CD4-positive, alpha-beta T cell (primary cell): ENCODE data around the gene CADM4. TPM values are rescaled to one million over a fixed set of nuclear protein-coding genes. Genes with fewer than 3 reads are reported as not detected.

Experiments
- ATAC-seq: fragments of 200-7000 bp; cut with Tn5 transposase; one replicate; pipeline ENCODE4 v1.10.0; 2022; ENCODE audit warnings: mild to moderate bottlenecking; ENCODE audit not compliant: poor library complexity
- CTCF ChIA-PET: fragments of 350-600 bp; sonication (Branson Sonifier 250); formaldehyde crosslinking; loops from one replicate; lab custom pipeline; 2021; ENCODE audit warnings: antibody characterized with exemption, inconsistent platforms; lab: Charles Lee
- POLR2A ChIA-PET: fragments of 350-600 bp; sonication (Branson Sonifier 250); formaldehyde crosslinking; loops from one replicate; lab custom pipeline; 2021; ENCODE audit warnings: antibody characterized with exemption, inconsistent platforms; lab: Charles Lee
- DNase-seq, 14 experiments: peaks; one replicate each; pipeline ENCODE4 v3.0.0-alpha.2; 2013 to 2020; ENCODE audit warnings: mixed read lengths in 2 of 14
- H3K27ac ChIP-seq, 2 donors: one replicate each; pipeline versions ENCODE4 v1.5.1 to v1.7.0; 2013; ENCODE audit warnings: low read length in 2 of 2, low read depth in 1 of 2, mild to moderate bottlenecking in 1 of 2
- H3K27me3 ChIP-seq, 2 experiments: 1 replicate in 1 of 2; 2 replicates in 1 of 2; pipeline versions ENCODE4 v1.6.1 to v1.7.0; 2013; ENCODE audit warnings: low read length in 2 of 2, control low read depth in 1 of 2, mild to moderate bottlenecking in 1 of 2, moderate library complexity in 1 of 2; ENCODE audit not compliant: insufficient read depth in 2 of 2, control insufficient read depth in 1 of 2
- H3K36me3 ChIP-seq: one replicate; pipeline ENCODE4 v1.6.1; 2013; ENCODE audit warnings: low read length, control low read depth; ENCODE audit not compliant: insufficient read depth
- H3K4me1 ChIP-seq: one replicate; pipeline ENCODE4 v1.6.1; 2013; ENCODE audit warnings: low read length, control low read depth; ENCODE audit not compliant: insufficient read depth
- H3K4me3 ChIP-seq: one replicate; pipeline ENCODE4 v1.5.1; 2013; ENCODE audit warnings: mild to moderate bottlenecking, low read length, moderate library complexity
- H3K9me3 ChIP-seq, 2 experiments: 1 replicate in 1 of 2; 2 replicates in 1 of 2; pipeline versions ENCODE4 v1.6.1 to v1.7.0; 2013; ENCODE audit warnings: low read length in 2 of 2, mild to moderate bottlenecking in 2 of 2, control low read depth in 1 of 2, moderate library complexity in 1 of 2; ENCODE audit not compliant: control insufficient read depth in 1 of 2, insufficient read depth in 1 of 2
- H3K27ac Mint-ChIP-seq: one replicate; pipeline ENCODE4 v1.8.0; 2020; ENCODE audit warnings: mixed read lengths
- H3K27me3 Mint-ChIP-seq: one replicate; pipeline ENCODE4 v1.8.0; 2021; ENCODE audit warnings: mixed read lengths
- H3K36me3 Mint-ChIP-seq: one replicate; pipeline ENCODE4 v1.8.0; 2021; ENCODE audit warnings: low read depth, mixed read lengths
- H3K4me1 Mint-ChIP-seq: one replicate; pipeline ENCODE4 v1.8.0; 2021; ENCODE audit warnings: low read depth, mixed read lengths
- H3K4me3 Mint-ChIP-seq: one replicate; pipeline ENCODE4 v1.8.0; 2020; ENCODE audit warnings: mild to moderate bottlenecking, mixed read lengths
- H3K9me3 Mint-ChIP-seq: one replicate; pipeline ENCODE4 v1.8.0; 2020; ENCODE audit warnings: mixed read lengths
- CTCF ChIP-seq: fragments of 200-600 bp; IDR thresholded peaks from one replicate; pipeline ENCODE4 v1.8.0; 2022; ENCODE audit warnings: antibody characterized with exemption, mild to moderate bottlenecking
- intact Hi-C, 2 experiments: fragments of 100-400 bp; cut with DNase I in 1 of 2; cut with micrococcal nuclease in 1 of 2; formaldehyde crosslinking; loops; one replicate each; pipeline versions ENCODE4 v1.15.1 to v1.9.0; 2023 to 2025; cut with DNase I, micrococcal nuclease
- total RNA-seq, 174 experiments: library from RNA in 2 of 174; stranded (reverse) in 2 of 174; gene quantifications; one replicate each; pipeline ENCODE4 v1.2.3 and lab custom pipeline; 2021 to 2026

The CADM4 gene
- total RNA-seq, 2 experiments from 2014 or later = 0.28 to 0.36 TPM

- H3K4me1 ChIP-seq = peaks cover 31% of the 10 kb centered on the region
- POLR2A ChIA-PET = interaction anchor here (1.3 to 4.0 kb wide), 2 partner anchors 19 to 113 kb away, joined by 4 to 27 read pairs; partner anchors contain the start of genes IRGQ and ZNF576
- H3K4me1 Mint-ChIP-seq = peaks cover 51% of the 10 kb centered on the region
- H3K27ac ChIP-seq = peak overlapping the region in 1 of 2 donors; percentile 52
- H3K36me3 ChIP-seq = no peaks in the 10 kb centered on the region
- ATAC-seq (peak; percentile 3), DNase-seq (peak in 2 of 14 experiments; percentile 18 to 25)
- no peaks in the 10 kb centered on the region for H3K27me3 ChIP-seq
- intact Hi-C loops = loop anchor here (1.0 kb wide), 4 partner anchors 20 to 43 kb away; partner anchors contain the start of genes IRGQ (in 2 of the 2), ZNF576 (in 2 of the 2), ZNF428 (in 1 of the 2) and ZNF575 (in 1 of the 2)
- H3K9me3 ChIP-seq = no peaks in the 10 kb centered on the region
- H3K27me3 Mint-ChIP-seq = no peaks in the 10 kb centered on the region
- H3K36me3 Mint-ChIP-seq = peaks cover 19% of the 10 kb centered on the region
- CTCF ChIA-PET = interaction anchor here (2.7 to 3.1 kb wide), 2 partner anchors 18 to 21 kb away, joined by 11 to 22 read pairs; no protein-coding TSS in a partner anchor
- TF ChIP-seq CTCF = no peak
- no peaks in the 10 kb centered on the region for H3K9me3 Mint-ChIP-seq
- peak overlapping the region; percentile 51 for H3K4me3 ChIP-seq
- H3K27ac Mint-ChIP-seq = peak overlapping the region; percentile 96
- H3K4me3 Mint-ChIP-seq = peak overlapping the region; percentile 65
Observed at GRCh38 chr19:43575955-43576878, 63.4 kb downstream of the CADM4 start.

GRCh38 chr19:43575156-43575950 lies 64.3 kb downstream of the CADM4 start, which contains the start of the genes PINLYP and XRCC1:
Gene PINLYP (plus strand): TSS chr19:43575801. CDS start chr19:43577192, 1,391 bp downstream.
Gene XRCC1 (minus strand): TSS chr19:43575527. CDS start chr19:43575458, 69 bp downstream.
- Mint-ChIP-seq H3K4me3 (peak within 1 kb of the TSS; percentile 98), H3K4me1 (peaks cover 58% of the 10 kb centered on the region)

More at GRCh38 chr19:43575156-43575950, 64.3 kb downstream of the CADM4 start, which contains the start of the genes PINLYP and XRCC1:
- Mint-ChIP-seq H3K27me3 (no peaks in the 10 kb centered on the region), H3K27ac (peak within 1 kb of the TSS; percentile 96), H3K9me3 (no peaks in the 10 kb centered on the region), H3K36me3 (peaks cover 22% of the 10 kb centered on the region)
- ChIA-PET POLR2A (interaction anchor here (0.7 to 4.0 kb wide), 10 partner anchors 10 to 112 kb away, joined by 3 to 27 read pairs (median 4); partner anchors contain the start of genes IRGQ and ZNF576), CTCF (interaction anchor here (1.4 to 3.1 kb wide), 3 partner anchors 19 to 21 kb away, joined by 4 to 22 read pairs (median 11); partner anchors contain the start of genes IRGQ and ZNF576)
- peaks cover 33% of the 10 kb centered on the region for H3K4me1 ChIP-seq
- peak within 1 kb of the TSS; percentile 81 to 94 for H3K27ac ChIP-seq
- no peaks in the 10 kb centered on the region for H3K36me3 ChIP-seq
- no peak for TF ChIP-seq CTCF
- no peaks in the 10 kb centered on the region for H3K9me3 ChIP-seq
- intact Hi-C loops = loop anchor here (1.0 kb wide), 4 partner anchors 20 to 44 kb away; partner anchors contain the start of genes IRGQ (in 2 of the 2), ZNF576 (in 2 of the 2), ZNF428 (in 1 of the 2) and ZNF575 (in 1 of the 2)
- peak; percentile 98 for ATAC-seq
- peak; percentile 93 to 100 (median 96) for DNase-seq
- no peaks in the 10 kb centered on the region for H3K27me3 ChIP-seq
- peak within 1 kb of the TSS; percentile 90 for H3K4me3 ChIP-seq
